Activated CD8-positive, alpha-beta T cell treated with anti-CD3 and anti-CD28 coated beads for 36 hours (primary cell): Measurements from ENCODE around the gene OR9Q1. TPM values are rescaled to one million over a fixed set of nuclear protein-coding genes. Genes with fewer than 3 reads are reported as not detected.

Experiments
- ATAC-seq: fragments of 200-7000 bp; cut with Tn5 transposase; one replicate; pipeline ENCODE4 v1.10.0; 2021; ENCODE audit warnings: mild to moderate bottlenecking, moderate library complexity
- CTCF ChIA-PET: fragments of 350-600 bp; sonication (Branson Sonifier 250); formaldehyde crosslinking; loops from one replicate; lab custom pipeline; 2021; ENCODE audit warnings: antibody characterized with exemption; lab: Charles Lee
- POLR2A ChIA-PET: fragments of 350-600 bp; sonication (Branson Sonifier 250); formaldehyde crosslinking; loops from one replicate; lab custom pipeline; 2021; ENCODE audit warnings: antibody characterized with exemption; lab: Charles Lee
- DNase-seq: peaks from one replicate; pipeline ENCODE4 v3.0.0-alpha.2; 2020
- H3K27ac Mint-ChIP-seq: one replicate; pipeline ENCODE4 v1.8.0; 2021; ENCODE audit warnings: mild to moderate bottlenecking, mixed read lengths
- H3K27me3 Mint-ChIP-seq: one replicate; pipeline ENCODE4 v1.8.0; 2021; ENCODE audit warnings: mixed read lengths
- H3K36me3 Mint-ChIP-seq: one replicate; pipeline ENCODE4 v1.8.0; 2021; ENCODE audit warnings: low read depth, mixed read lengths
- H3K4me1 Mint-ChIP-seq: one replicate; pipeline ENCODE4 v1.8.0; 2021; ENCODE audit warnings: low read depth, mixed read lengths
- H3K4me3 Mint-ChIP-seq: one replicate; pipeline ENCODE4 v1.8.0; 2021; ENCODE audit warnings: mild to moderate bottlenecking, moderate library complexity, mixed read lengths
- H3K9me3 Mint-ChIP-seq: one replicate; pipeline ENCODE4 v1.8.0; 2021; ENCODE audit warnings: mixed read lengths
- CTCF ChIP-seq: fragments of 200-600 bp; IDR thresholded peaks from one replicate; pipeline ENCODE4 v1.8.0; 2022; ENCODE audit warnings: antibody characterized with exemption, mild to moderate bottlenecking
- intact Hi-C: fragments of 100-400 bp; cut with micrococcal nuclease; formaldehyde crosslinking; loops from one replicate; pipeline ENCODE4 v1.10.0; 2022
- total RNA-seq, 2 experiments: library from RNA; stranded (reverse); gene quantifications; one replicate each; pipeline ENCODE4 v1.2.3, GENCODE V29; 2021

OR9Q1 gene
- total RNA-seq, 2 experiments from 2014 or later = not detected

GRCh38 chr11:58028687-58029411 is 5.2 kb downstream of the OR9Q1 start:
- intact Hi-C loops = no loop called here

GRCh38 chr11:58030653-58031052 is 7.0 kb downstream of the OR9Q1 start, which contains the start of gene OR6Q1:
OR6Q1 (plus strand) TSS chr11:58030953; CDS start chr11:58030953, 0 bp downstream.
- intact Hi-C loops = no loop called here

More at GRCh38 chr11:58028687-58029411, 5.2 kb downstream of the OR9Q1 start:
- ChIA-PET POLR2A (no interaction called here), CTCF (interaction anchor here (1.6 kb wide), 1 partner anchor 33 kb away, joined by 5 read pairs; no protein-coding TSS in a partner anchor)
- H3K4me1 Mint-ChIP-seq = no peaks in the 10 kb centered on the region
- peaks cover 3% of the 10 kb centered on the region for H3K9me3 Mint-ChIP-seq
- no peaks in the 10 kb centered on the region for H3K36me3 Mint-ChIP-seq
- H3K27me3 Mint-ChIP-seq = peaks cover 3% of the 10 kb centered on the region
- DNase-seq = no peak
- H3K4me3 Mint-ChIP-seq = no peak overlapping the region
- no peak overlapping the region for H3K27ac Mint-ChIP-seq
- ATAC-seq = no peak
- TF ChIP-seq CTCF = no peak

GRCh38 chr11:58034471-58034870 is 10.8 kb downstream of the OR9Q1 start:
- ChIA-PET POLR2A (no interaction called here), CTCF (interaction anchor here (1.2 kb wide), 1 partner anchor 43 kb away, joined by 3 read pairs; no protein-coding TSS in a partner anchor)
- no peak for DNase-seq
- intact Hi-C loops = no loop called here
- Mint-ChIP-seq H3K4me3 (no peak overlapping the region), H3K36me3 (no peaks in the 10 kb centered on the region), H3K9me3 (peaks cover 8% of the 10 kb centered on the region), H3K27me3 (no peaks in the 10 kb centered on the region), H3K4me1 (no peaks in the 10 kb centered on the region), H3K27ac (no peak overlapping the region)
- no peak for TF ChIP-seq CTCF
- ATAC-seq = no peak

More at GRCh38 chr11:58030653-58031052, 7.0 kb downstream of the OR9Q1 start, which contains the start of gene OR6Q1:
- no peak within 1 kb of the TSS for H3K4me3 Mint-ChIP-seq
- no peaks in the 10 kb centered on the region for H3K4me1 Mint-ChIP-seq
- ATAC-seq (no peak), DNase-seq (no peak)
- CTCF ChIA-PET = interaction anchor here (1.5 to 1.6 kb wide), 2 partner anchors 9 to 31 kb away, joined by 4 to 5 read pairs; no protein-coding TSS in a partner anchor
- peaks cover 3% of the 10 kb centered on the region for H3K9me3 Mint-ChIP-seq
- POLR2A ChIA-PET = interaction anchor here (0.7 kb wide), 1 partner anchor 114 kb away, joined by 3 read pairs; no protein-coding TSS in a partner anchor
- TF ChIP-seq CTCF = no peak
- H3K27ac Mint-ChIP-seq = no peak within 1 kb of the TSS
- peaks cover 1% of the 10 kb centered on the region for H3K27me3 Mint-ChIP-seq
- no peaks in the 10 kb centered on the region for H3K36me3 Mint-ChIP-seq

- intact Hi-C loops = no loop called here
- CTCF ChIA-PET = no interaction called here
- TF ChIP-seq CTCF = no peak
- no peaks in the 10 kb centered on the region for H3K36me3 Mint-ChIP-seq
- POLR2A ChIA-PET = no interaction called here
- no peak overlapping the region for H3K4me3 Mint-ChIP-seq
- H3K27me3 Mint-ChIP-seq = peaks cover 7% of the 10 kb centered on the region
- ATAC-seq (no peak), DNase-seq (no peak)
- H3K27ac Mint-ChIP-seq = no peak overlapping the region
- no peaks in the 10 kb centered on the region for H3K4me1 Mint-ChIP-seq
- H3K9me3 Mint-ChIP-seq = peaks cover 5% of the 10 kb centered on the region
Measured at GRCh38 chr11:58039589-58039988, 15.9 kb downstream of the OR9Q1 start.

DNA sequence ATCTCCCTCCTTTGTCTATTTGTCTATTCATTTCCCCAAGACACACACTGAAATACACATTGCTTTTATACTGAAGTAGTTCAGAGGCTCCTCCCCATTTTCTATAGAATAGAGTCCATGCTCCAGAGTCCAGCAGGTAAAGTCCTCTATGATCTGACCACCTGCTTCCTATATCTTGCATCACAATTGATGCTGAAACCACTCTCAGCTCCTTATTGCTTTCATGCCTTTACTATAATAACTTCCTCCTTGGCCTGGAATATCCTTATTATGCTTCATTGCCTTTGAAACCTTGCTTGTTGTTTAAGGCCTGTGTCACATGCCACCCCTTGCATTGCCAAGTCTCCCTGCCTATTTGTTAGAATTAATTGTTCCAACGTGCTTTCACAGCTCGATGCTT is 19.7 kb downstream of the OR9Q1 start:
- Mint-ChIP-seq H3K4me3 (no peak overlapping the region), H3K36me3 (no peaks in the 10 kb centered on the region), H3K27ac (no peak overlapping the region), H3K4me1 (no peaks in the 10 kb centered on the region), H3K9me3 (no peaks in the 10 kb centered on the region), H3K27me3 (peaks cover 11% of the 10 kb centered on the region)
- POLR2A ChIA-PET = no interaction called here
- ATAC-seq = no peak
- CTCF ChIA-PET = no interaction called here
- intact Hi-C loops = no loop called here
- TF ChIP-seq CTCF = no peak
- DNase-seq = no peak
